ENCODE measurements around the gene MROH8.

MROH8 gene

GRCh38 chr20:37200926-37201826 lies 21.8 kb upstream of the MROH8 start:
- in situ Hi-C loops (cut with HindIII; ENCODE audit: low sequenced_read_pairs), result loop anchor here (5.0 kb wide), 1 partner anchor 51 kb away; no protein-coding TSS in a partner anchor

GRCh38 chr20:37200376-37200775 lies 21.0 kb upstream of the MROH8 start:
- in situ Hi-C loops (cut with HindIII; ENCODE audit: low sequenced_read_pairs), result loop anchor here (5.0 kb wide), 1 partner anchor 52 kb away; no protein-coding TSS in a partner anchor

DNA sequence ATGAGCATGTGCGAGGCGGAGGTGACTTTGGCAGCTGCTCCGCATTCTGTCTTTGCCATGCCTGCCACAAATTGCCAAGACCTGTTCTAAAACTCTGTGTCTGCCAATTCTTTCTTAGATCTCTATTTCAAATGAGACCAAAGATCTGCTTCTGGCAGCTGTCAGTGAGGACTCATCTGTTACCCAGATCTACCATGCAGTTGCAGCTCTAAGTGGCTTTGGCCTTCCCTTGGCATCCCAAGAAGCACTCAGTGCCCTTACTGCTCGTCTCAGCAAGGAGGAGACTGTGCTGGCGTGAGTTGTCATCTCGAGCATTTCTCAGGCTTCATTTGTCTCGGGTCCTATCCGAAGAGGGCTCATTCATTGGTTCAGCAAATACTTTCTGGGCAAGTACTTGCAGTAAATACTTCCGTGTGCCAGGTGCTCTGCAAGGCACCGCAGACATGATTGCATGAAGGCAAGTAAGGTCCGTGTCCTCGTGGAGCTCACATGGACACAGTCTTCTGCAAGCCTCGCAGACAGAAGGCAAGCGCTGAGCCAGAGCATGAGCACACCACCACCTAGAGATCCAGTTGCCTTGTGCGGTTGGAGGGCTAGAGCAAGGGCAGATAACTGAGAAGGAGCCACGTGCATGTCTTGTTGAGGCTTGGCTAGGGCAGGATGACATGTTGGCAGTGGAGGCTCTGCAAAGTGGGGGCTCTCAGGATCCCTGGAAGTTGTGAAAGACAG lies 19.7 kb upstream of the MROH8 start:
- in situ Hi-C loops (cut with HindIII; ENCODE audit: low sequenced_read_pairs), result no loop called here

GRCh38 chr20:37194621-37195417 lies 15.5 kb upstream of the MROH8 start:
- in situ Hi-C loops (cut with HindIII; ENCODE audit: low sequenced_read_pairs), result no loop called here

DNA sequence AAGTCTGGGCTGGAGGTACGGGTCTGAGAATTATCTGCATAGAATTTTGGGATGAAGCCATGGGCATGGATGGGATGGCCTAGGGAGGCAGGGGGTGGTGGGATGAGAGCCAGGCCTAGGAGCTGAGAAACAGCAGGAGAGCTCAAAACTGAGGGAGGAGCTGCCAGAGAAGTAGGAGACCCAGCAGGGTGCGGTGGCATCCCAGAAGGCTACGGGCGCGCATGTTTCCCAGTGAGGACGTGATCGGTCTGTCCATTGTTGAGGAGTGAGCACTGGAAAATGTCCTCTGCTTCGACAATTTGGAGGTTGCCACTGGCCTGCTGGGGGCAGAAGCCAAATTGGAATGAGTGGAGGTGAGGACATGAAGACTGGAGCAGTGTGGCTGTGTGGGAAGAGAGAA lies 14.5 kb upstream of the MROH8 start:
- in situ Hi-C loops (cut with HindIII; ENCODE audit: low sequenced_read_pairs), result no loop called here

DNA sequence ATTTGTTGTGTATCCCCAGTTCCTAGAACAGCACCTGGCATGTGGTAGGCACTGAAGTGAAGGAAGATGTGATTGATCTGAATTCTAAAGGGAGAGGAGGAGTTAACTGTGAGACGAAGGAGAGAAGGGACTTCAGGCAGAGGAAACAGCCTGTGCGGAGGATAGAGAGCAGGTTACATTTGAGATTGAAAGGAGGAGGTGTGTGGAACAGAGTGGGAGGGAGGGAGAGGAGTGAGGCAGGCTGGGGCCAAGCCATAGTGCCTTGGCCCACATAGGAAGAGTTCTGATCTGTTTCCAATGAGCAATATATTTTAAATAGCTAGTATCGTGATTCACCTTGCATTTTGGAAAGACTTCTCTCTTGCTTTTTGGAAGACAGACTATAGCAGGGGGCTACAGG lies 13.9 kb upstream of the MROH8 start:
- in situ Hi-C loops (cut with HindIII; ENCODE audit: low sequenced_read_pairs), result no loop called here

DNA sequence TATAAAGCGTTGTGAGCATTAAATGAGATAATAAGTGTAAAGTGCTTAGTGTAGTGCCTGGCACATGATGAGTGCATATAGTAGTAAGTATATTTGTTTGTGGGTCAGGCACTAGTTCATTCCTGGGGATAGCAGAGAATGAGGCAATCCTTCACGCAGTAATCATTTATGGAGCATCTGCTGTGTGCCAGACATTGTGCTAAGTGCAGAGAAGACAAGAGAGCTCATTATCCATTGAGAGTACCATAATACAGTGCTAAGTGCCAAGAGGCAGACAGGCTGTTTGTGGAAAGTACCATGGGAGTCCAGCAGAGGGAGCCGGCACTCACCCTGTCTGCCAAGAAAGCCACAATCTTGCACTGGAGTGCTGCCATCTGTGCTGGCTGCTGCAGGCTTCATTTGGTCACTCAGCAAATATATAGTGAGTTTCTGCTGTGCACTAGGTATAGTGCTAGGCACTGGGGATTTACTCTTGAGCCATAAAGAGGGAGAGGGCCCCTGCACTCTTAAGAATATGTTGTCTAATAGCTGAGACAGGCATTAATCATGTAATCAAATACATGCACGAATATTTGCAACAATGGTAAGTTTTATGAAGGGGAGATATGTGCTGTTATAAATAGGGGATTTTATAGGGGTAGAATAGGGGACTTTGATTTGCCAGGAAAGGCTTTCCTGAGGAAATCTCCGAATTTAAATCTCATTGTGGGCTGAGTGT lies 12.9 kb upstream of the MROH8 start:
- in situ Hi-C loops (cut with HindIII; ENCODE audit: low sequenced_read_pairs), result no loop called here

- in situ Hi-C loops (cut with HindIII; ENCODE audit: low sequenced_read_pairs), result no loop called here
These were observed 11.2 kb upstream of the MROH8 start for GRCh38 chr20:37190354-37191112.

GRCh38 chr20:37189416-37190016 lies 10.2 kb upstream of the MROH8 start:
- in situ Hi-C loops (cut with HindIII; ENCODE audit: low sequenced_read_pairs), result no loop called here

- in situ Hi-C loops (cut with HindIII; ENCODE audit: low sequenced_read_pairs), result no loop called here
These were observed 9.4 kb upstream of the MROH8 start for GRCh38 chr20:37188787-37189186.

- in situ Hi-C loops (cut with HindIII; ENCODE audit: low sequenced_read_pairs), result no loop called here
These were observed 6.3 kb upstream of the MROH8 start for GRCh38 chr20:37185686-37186085.

DNA sequence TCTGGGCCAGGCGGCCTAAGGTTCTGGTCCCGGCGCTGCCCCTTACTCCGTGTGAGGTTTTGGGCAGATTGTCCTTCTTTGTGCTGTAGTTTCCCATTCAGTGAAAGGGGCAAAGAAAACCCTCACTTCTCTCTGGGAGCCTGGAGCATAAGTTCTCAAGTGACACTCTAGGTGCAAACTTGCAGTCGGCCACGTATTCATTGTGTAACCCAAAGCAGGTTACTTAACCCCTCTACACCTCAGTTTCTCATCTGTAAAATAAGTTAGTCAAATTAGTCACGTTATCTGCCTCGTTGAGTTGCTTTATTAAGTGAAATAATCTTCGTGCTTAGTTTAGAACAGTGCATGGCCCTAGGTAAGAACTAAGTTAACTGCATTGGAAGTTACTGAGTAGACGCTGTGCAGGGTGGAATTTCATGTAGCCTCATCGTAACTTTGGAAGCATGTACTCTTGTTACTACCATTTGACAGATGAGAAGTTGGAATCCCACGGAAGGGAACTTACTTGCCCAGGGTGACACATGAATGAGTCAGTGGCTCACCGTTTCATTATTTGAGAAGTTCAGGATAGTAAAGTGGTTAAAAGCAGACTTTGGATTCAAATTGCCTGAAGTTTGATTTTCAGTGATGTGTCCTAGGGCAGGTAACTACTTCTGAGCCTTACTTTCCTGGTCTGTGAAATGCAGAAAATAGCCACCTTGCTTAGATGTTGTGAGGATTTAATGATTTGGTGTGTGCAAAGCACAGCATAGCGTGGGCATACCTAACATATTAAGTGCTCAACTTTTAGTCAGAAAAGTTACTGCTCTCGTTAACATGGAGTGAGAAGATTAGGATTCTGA lies 556 bp upstream of the MROH8 start:
- in situ Hi-C loops (cut with HindIII; ENCODE audit: low sequenced_read_pairs), result no loop called here

DNA sequence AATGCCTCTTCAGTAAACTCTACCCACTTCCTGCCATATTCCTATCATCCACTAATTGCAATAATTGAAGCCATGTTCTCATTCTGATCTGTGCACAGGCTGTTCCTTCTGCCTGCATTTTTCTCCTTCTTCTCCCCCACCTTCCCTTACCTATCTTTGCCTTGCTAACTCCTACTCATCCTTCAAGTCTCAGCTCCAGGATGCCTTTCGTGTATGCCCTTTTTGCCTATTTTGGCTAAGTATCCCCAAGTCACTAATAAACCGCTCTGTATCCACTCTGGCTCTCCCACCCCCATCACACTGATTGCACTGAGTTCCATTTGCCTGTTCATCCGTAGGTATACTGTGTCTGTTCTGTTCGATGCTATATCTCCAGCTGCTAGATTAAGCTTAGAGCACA lies 6.5 kb downstream of the MROH8 start:
- in situ Hi-C loops (cut with HindIII; ENCODE audit: low sequenced_read_pairs), result no loop called here

GRCh38 chr20:37166867-37167266 lies 12.5 kb downstream of the MROH8 start:
- in situ Hi-C loops (cut with HindIII; ENCODE audit: low sequenced_read_pairs), result no loop called here

GRCh38 chr20:37165031-37165430 lies 14.3 kb downstream of the MROH8 start:
- in situ Hi-C loops (cut with HindIII; ENCODE audit: low sequenced_read_pairs), result no loop called here

GRCh38 chr20:37163832-37164554 lies 15.4 kb downstream of the MROH8 start:
- in situ Hi-C loops (cut with HindIII; ENCODE audit: low sequenced_read_pairs), result no loop called here

DNA sequence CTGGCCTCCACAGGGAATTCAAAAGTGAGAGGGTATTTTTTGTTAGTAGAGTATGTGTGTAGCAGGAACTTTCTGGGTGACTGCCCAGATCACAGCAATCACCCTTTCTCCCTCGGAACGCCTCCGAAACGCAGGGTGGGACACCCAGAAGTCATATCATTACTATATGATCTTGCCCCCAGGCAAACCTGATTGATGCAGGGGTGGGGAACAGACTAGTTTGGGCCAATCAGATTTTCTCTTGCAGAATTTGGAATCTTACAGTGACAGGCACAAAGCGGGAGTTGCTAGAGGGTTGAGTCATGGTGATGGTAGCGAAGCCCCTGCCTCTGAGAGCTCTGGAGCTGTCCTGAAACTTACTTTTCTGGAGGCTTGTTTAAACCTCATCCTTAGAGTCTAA lies 16.7 kb downstream of the MROH8 start:
- in situ Hi-C loops (cut with HindIII; ENCODE audit: low sequenced_read_pairs), result no loop called here
